HepG2 (cell line): Measurements from ENCODE around the gene ANKRD42. TPM values are rescaled to one million over a fixed set of nuclear protein-coding genes. Genes with fewer than 3 reads are reported as not detected.

Experiments
- GATAD1 ChIP-seq: IDR thresholded peaks from 2 replicates; pipeline ENCODE4 v1.6.1; 2016; ENCODE audit warnings: missing genetic modification reagents, missing compliant biosample characterization
- GFI1 ChIP-seq: sonication (generic); formaldehyde crosslinking; IDR thresholded peaks from 2 replicates; pipeline ENCODE4 v1.5.0; 2020; ENCODE audit warnings: missing genetic modification reagents, mild to moderate bottlenecking, borderline replicate concordance
- HOXD1 ChIP-seq: sonication (generic); formaldehyde crosslinking; IDR thresholded peaks from 2 replicates; pipeline ENCODE4 v1.5.0; 2020; ENCODE audit warnings: missing genetic modification reagents
- KLF13 ChIP-seq: sonication (generic); formaldehyde crosslinking; IDR thresholded peaks from 2 replicates; pipeline ENCODE4 v1.4.0; 2020; ENCODE audit warnings: mild to moderate bottlenecking, missing genetic modification reagents
- KLF9 ChIP-seq: IDR thresholded peaks from 2 replicates; pipeline ENCODE4 v1.6.1; 2016; ENCODE audit warnings: low read depth
- KMT2B ChIP-seq: IDR thresholded peaks from 2 replicates; pipeline ENCODE4 v1.6.1; 2016; ENCODE audit warnings: missing genetic modification reagents, missing compliant biosample characterization
- NFIC ChIP-seq: IDR thresholded peaks from 2 replicates; pipeline ENCODE4 v1.6.1; 2012; ENCODE audit warnings: mild to moderate bottlenecking, low read length, inconsistent platforms
- PHF8 ChIP-seq: sonication (generic); formaldehyde crosslinking; IDR thresholded peaks from 2 replicates; pipeline ENCODE4 v1.5.0; 2020; ENCODE audit warnings: missing genetic modification reagents
- RBAK ChIP-seq: sonication (generic); formaldehyde crosslinking; IDR thresholded peaks from 2 replicates; pipeline ENCODE4 v1.5.1; 2020; ENCODE audit warnings: mild to moderate bottlenecking, missing genetic modification reagents
- SIN3A ChIP-seq: IDR thresholded peaks from 2 replicates; pipeline ENCODE4 v1.6.1; 2011; ENCODE audit warnings: low read depth, mild to moderate bottlenecking, control low read depth, low read length, borderline replicate concordance
- SIX1 ChIP-seq: sonication (generic); formaldehyde crosslinking; IDR thresholded peaks from 2 replicates; pipeline ENCODE4 v1.4.0; 2020; ENCODE audit warnings: missing genetic modification reagents, borderline replicate concordance
- SP2 ChIP-seq: sonication (generic); formaldehyde crosslinking; IDR thresholded peaks from 2 replicates; pipeline ENCODE4 v1.5.1; 2020; ENCODE audit warnings: mild to moderate bottlenecking, missing genetic modification reagents
- TAF1 ChIP-seq: sonication (generic); formaldehyde crosslinking; IDR thresholded peaks from 2 replicates; pipeline ENCODE4 v1.4.0; 2020; ENCODE audit warnings: missing genetic modification reagents
- TEAD3 ChIP-seq: optimal IDR thresholded peaks from 2 replicates; pipeline ENCODE3; 2016; ENCODE audit warnings: borderline replicate concordance
- XBP1 ChIP-seq: sonication (generic); formaldehyde crosslinking; IDR thresholded peaks from 2 replicates; pipeline ENCODE4 v1.5.0; 2020; ENCODE audit warnings: missing genetic modification reagents
- YEATS2 ChIP-seq: sonication (generic); formaldehyde crosslinking; IDR thresholded peaks from 2 replicates; pipeline ENCODE4 v1.4.0; 2020; ENCODE audit warnings: missing genetic modification reagents, borderline replicate concordance
- ZKSCAN5 ChIP-seq: sonication (generic); formaldehyde crosslinking; IDR thresholded peaks from 2 replicates; pipeline ENCODE4 v1.5.1; 2020; ENCODE audit warnings: mild to moderate bottlenecking, missing genetic modification reagents
- ZMYM2 ChIP-seq: sonication (generic); formaldehyde crosslinking; IDR thresholded peaks from 2 replicates; pipeline ENCODE4 v1.8.0; 2022; ENCODE audit warnings: mild to moderate bottlenecking, missing genetic modification reagents
- ZNF143 ChIP-seq: sonication (generic); formaldehyde crosslinking; IDR thresholded peaks from 2 replicates; pipeline ENCODE4 v1.4.0; 2020; ENCODE audit warnings: missing genetic modification reagents
- ZNF30 ChIP-seq: sonication (generic); formaldehyde crosslinking; IDR thresholded peaks from 2 replicates; pipeline ENCODE4 v1.5.0; 2020; ENCODE audit warnings: mild to moderate bottlenecking, missing genetic modification reagents
- ZNF329 ChIP-seq: sonication (generic); formaldehyde crosslinking; IDR thresholded peaks from 2 replicates; pipeline ENCODE4 v1.9.0; 2021; ENCODE audit warnings: low read depth, mild to moderate bottlenecking, missing genetic modification reagents
- ZNF441 ChIP-seq: sonication (generic); formaldehyde crosslinking; IDR thresholded peaks from 2 replicates; pipeline ENCODE4 v1.7.0; 2021; ENCODE audit warnings: missing genetic modification reagents, borderline replicate concordance
- ZNF496 ChIP-seq: sonication (generic); formaldehyde crosslinking; IDR thresholded peaks from 2 replicates; pipeline ENCODE4 v1.8.1; 2023; ENCODE audit warnings: mild to moderate bottlenecking, moderate library complexity, missing genetic modification reagents; ENCODE audit not compliant: insufficient replicate concordance
- ZNF557 ChIP-seq: sonication (generic); formaldehyde crosslinking; IDR thresholded peaks from 2 replicates; pipeline ENCODE4 v1.4.0; 2020; ENCODE audit warnings: missing genetic modification reagents
- ZNF7 ChIP-seq: IDR thresholded peaks from 2 replicates; pipeline ENCODE4 v1.6.1; 2016; ENCODE audit warnings: missing biosample characterization, missing genetic modification reagents
- polyA plus RNA-seq, 8 experiments: library from polyadenylated mRNA; depleted of rRNA in 3 of 8; stranded (reverse) in 7 of 8; unstranded in 1 of 8; fragments of >200 nt; fragmentation: Illumina TruSeq in 4 of 8; extraction: Trizol in 4 of 8; gene quantifications; 2 replicates each; pipeline versions ENCODE4 v1.2.1 to v1.2.3, GENCODE V29; 2011 to 2016; ENCODE audit warnings: low read depth in 4 of 8, missing spikeins in 1 of 8, mixed read lengths in 1 of 8; ENCODE audit not compliant: insufficient read depth in 1 of 8
- total RNA-seq, 5 experiments: library from RNA; depleted of rRNA; stranded (reverse); fragments of >200 nt; fragmentation: Illumina TruSeq; extraction: Trizol; gene quantifications; 2 replicates each; pipeline ENCODE4 v1.2.3, GENCODE V29; 2016; ENCODE audit warnings: low read depth in 1 of 5
- TF ChIP-seq, protein P1 (sequence below): IDR thresholded peaks from 2 replicates; pipeline ENCODE4 v1.6.1; 2016; ENCODE audit warnings: low read depth, missing genetic modification reagents, missing compliant biosample characterization
- TF ChIP-seq, protein P2 (sequence below): IDR thresholded peaks from 2 replicates; pipeline ENCODE4 v1.6.1; 2016; ENCODE audit warnings: missing compliant biosample characterization, missing genetic modification reagents, borderline replicate concordance

The ANKRD42 gene
- total and polyA plus RNA-seq, 2 of the 13 experiments (the other 11 are each of a cell fraction or from before 2014, with no cell fraction given): 2.2 to 3.7 TPM

DNA sequence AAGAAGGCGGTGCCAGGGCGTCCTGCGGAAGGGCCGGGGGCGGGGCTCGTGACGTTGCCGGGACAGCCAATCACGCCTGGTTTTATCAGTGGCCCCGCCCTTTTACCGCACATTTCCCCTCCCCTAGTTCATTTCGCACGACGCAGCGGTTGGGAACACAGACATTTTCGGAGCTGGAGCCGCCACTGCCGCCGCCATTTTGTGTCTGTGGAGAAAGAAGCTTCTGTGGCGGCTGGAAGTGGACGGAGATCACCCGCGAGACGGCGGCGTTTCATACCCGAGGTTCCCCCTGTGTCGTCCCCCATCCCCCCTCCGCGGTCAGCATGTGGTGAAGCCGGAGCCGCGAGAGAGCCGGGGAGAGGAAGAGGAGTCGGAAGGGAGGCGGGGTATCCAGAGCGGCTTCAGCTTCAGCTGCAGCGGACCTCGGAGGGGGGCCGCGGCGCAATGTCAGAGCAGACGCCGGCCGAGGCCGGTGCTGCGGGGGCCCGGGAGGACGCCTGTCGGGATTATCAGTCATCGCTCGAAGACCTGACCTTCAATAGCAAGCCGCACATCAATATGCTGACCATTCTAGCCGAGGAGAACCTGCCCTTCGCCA is 36.4 kb upstream of the ANKRD42 start, which contains the start of gene PCF11 (continued):
- TF ChIP-seq, protein P1, sequence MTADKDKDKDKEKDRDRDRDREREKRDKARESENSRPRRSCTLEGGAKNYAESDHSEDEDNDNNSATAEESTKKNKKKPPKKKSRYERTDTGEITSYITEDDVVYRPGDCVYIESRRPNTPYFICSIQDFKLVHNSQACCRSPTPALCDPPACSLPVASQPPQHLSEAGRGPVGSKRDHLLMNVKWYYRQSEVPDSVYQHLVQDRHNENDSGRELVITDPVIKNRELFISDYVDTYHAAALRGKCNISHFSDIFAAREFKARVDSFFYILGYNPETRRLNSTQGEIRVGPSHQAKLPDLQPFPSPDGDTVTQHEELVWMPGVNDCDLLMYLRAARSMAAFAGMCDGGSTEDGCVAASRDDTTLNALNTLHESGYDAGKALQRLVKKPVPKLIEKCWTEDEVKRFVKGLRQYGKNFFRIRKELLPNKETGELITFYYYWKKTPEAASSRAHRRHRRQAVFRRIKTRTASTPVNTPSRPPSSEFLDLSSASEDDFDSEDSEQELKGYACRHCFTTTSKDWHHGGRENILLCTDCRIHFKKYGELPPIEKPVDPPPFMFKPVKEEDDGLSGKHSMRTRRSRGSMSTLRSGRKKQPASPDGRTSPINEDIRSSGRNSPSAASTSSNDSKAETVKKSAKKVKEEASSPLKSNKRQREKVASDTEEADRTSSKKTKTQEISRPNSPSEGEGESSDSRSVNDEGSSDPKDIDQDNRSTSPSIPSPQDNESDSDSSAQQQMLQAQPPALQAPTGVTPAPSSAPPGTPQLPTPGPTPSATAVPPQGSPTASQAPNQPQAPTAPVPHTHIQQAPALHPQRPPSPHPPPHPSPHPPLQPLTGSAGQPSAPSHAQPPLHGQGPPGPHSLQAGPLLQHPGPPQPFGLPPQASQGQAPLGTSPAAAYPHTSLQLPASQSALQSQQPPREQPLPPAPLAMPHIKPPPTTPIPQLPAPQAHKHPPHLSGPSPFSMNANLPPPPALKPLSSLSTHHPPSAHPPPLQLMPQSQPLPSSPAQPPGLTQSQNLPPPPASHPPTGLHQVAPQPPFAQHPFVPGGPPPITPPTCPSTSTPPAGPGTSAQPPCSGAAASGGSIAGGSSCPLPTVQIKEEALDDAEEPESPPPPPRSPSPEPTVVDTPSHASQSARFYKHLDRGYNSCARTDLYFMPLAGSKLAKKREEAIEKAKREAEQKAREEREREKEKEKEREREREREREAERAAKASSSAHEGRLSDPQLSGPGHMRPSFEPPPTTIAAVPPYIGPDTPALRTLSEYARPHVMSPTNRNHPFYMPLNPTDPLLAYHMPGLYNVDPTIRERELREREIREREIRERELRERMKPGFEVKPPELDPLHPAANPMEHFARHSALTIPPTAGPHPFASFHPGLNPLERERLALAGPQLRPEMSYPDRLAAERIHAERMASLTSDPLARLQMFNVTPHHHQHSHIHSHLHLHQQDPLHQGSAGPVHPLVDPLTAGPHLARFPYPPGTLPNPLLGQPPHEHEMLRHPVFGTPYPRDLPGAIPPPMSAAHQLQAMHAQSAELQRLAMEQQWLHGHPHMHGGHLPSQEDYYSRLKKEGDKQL (CRISPR knock-in tag): no peak
- TF ChIP-seq YEATS2 (peak; percentile 24; the same call in 1 of the 2 replicates), ZNF30 (no peak), ZNF441 (peak; percentile 60; the same call in 1 of the 2 replicates), SIN3A (0 out of 2 replicates have a peak, but pooled peaks have one; percentile 57), ZNF143 (CRISPR knock-in tag) (peak; percentile 36; the same call in 1 of the 2 replicates), KMT2B (CRISPR knock-in tag) (peak; percentile 23; the same call in 1 of the 2 replicates), ZMYM2 (no peak), ZKSCAN5 (CRISPR knock-in tag) (no peak), SIX1 (CRISPR knock-in tag) (peak; percentile 23; the same call in 1 of the 2 replicates), ZNF329 (CRISPR knock-in tag) (0 out of 2 replicates have a peak, but pooled peaks have one; percentile 46), HOXD1 (CRISPR knock-in tag) (peak; percentile 9; the same call in 1 of the 2 replicates), RBAK (CRISPR knock-in tag) (no peak), ZNF7 (CRISPR knock-in tag) (no peak), KLF13 (no peak), KLF9 (CRISPR knock-in tag) (0 out of 2 replicates have a peak, but pooled peaks have one; percentile 50), ZNF496 (CRISPR knock-in tag) (no peak), TAF1 (peak; percentile 99), NFIC (no peak), GATAD1 (CRISPR knock-in tag) (peak; percentile 29; the same call in 1 of the 2 replicates), GFI1 (CRISPR knock-in tag) (no peak), XBP1 (CRISPR knock-in tag) (no peak), PHF8 (CRISPR knock-in tag) (peak; percentile 72), SP2 (CRISPR knock-in tag) (no peak), TEAD3 (CRISPR knock-in tag) (peak; percentile 59), ZNF557 (CRISPR knock-in tag) (no peak; the same call in 1 of the 2 replicates)
- TF ChIP-seq, protein P2, sequence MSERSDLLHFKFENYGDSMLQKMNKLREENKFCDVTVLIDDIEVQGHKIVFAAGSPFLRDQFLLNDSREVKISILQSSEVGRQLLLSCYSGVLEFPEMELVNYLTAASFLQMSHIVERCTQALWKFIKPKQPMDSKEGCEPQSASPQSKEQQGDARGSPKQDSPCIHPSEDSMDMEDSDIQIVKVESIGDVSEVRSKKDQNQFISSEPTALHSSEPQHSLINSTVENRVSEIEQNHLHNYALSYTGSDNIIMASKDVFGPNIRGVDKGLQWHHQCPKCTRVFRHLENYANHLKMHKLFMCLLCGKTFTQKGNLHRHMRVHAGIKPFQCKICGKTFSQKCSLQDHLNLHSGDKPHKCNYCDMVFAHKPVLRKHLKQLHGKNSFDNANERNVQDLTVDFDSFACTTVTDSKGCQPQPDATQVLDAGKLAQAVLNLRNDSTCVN (CRISPR knock-in tag): peak; percentile 46; the same call in 1 of the 2 replicates
